GM10847 (cell line): ENCODE data around the gene IGF2BP1.

Experiments
- POLR2A ChIP-seq: IDR thresholded peaks from 2 replicates; pipeline ENCODE4 v1.6.1; 2011; ENCODE audit not compliant: insufficient read length; ENCODE audit errors: extremely low read depth

The IGF2BP1 gene

DNA sequence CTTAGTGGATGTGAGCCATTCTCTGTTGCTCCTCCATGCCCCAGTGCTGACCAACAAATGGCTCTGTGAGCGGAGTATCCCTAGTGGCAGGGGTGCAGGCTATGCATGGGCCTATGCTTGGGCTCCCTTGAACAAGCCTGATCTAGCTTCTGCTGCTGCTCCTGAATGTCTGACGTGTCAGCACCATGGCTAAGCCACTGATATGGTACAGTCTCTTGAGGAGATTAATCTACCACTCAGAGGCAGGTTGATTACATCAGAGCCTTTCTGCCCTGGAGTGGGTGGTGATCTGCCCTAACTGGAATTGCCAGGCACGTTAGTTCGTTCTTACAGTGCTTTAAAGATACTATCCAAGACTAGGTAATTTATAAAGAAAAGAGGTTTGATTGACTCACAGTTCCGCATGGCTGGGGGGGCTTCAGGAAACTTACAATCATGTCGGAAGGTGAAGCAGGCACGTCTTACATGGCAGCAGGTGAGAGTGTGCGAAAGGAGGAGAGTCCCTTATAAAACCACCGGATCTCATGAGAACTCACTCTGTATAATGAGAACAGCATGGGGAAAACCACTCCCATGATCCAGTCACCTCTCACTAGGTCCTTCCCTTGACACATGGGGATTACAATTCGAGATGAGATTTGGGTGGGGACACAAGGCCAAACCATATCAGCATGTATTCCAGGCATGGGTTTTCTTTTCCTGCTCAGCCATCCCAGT, 93.9 kb downstream of the IGF2BP1 start:
- no peak for TF ChIP-seq POLR2A

- no peak for TF ChIP-seq POLR2A
Measured at GRCh38 chr17:49093131-49093530, 95.9 kb downstream of the IGF2BP1 start.

DNA sequence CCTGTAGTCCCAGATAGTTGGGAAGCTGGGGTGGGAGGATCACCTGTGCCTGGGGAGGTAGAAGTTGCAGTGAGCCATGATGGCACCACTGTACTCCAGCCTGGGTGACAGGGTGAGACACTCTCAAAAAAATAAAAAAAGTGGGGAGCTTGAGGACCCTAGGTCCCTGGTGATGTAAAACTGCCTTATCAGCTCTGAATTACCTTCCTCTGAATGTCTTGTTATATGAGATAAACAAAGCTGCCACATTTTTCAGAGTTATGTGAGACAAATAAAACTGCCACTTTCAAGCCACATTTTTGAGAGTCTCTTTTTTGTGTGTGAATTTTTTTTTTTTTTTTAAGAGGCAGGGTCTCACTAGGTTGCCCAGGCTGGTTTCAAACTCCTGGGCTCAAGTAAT, 103.4 kb downstream of the IGF2BP1 start:
- TF ChIP-seq POLR2A, result no peak

DNA sequence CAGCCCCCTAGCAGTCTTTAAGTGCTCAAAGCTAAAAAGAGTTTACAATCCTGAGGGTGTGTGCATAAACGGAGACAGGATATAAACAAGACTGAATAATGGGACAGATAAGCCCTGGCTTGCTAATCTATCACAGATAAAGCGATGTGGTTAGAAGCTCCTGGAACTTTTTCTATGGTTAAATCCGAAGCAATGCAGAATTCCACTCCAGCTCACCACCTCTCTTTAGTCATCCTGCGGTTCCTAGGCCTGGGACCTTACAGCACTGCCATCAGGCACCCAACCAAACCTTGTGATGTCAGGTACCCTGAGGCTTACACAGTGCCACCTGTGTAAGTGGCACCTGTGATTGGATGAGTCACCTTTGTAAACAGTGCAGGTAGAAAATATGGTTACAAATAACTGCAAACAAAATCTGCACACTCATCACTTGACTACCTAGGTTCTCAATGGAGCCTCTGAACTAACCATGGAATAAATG, 103.9 kb downstream of the IGF2BP1 start:
- no peak for TF ChIP-seq POLR2A

- no peak for TF ChIP-seq POLR2A
Measured at GRCh38 chr17:49104511-49105074, 107.4 kb downstream of the IGF2BP1 start.
